ENCODE data around the gene KLHL24.

Gene KLHL24

DNA sequence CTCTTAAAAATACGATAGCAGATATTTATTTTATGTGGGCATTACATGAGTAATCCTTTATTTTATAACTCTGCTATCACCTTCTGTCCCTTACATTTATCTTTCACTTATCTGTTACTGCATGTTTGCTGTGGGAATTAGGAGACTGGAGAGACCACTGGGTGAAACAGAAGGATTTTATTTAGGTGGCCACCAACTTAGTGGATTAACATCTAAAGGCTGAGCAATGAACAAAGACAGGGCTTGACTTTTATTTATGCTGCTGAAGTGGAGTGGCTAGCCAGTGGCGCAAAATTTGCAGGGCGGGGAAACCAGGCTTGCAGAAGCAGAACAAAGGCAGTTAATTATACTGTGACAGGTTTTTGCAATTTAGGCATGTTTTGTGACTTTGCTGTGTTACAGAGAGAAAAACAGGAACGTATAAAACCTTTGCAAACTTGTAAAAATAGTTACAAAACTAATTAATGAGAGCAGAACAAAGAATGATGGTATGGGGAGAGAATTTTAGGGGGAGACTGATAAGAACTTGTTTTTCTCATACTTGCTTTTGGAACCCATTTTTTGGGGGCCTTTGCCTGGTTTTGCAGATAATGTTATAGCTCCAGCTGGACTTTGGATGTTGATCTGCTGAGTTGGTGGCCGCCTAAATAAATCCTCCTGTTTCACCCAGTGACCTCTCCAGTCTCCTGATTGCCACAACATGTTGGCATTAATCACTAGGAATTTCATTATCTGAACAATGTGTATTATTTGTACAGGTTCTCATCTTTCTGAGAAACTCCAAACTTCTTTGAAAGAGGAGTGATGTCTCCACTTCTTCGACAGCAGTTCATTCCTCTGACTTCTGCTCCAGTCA, 18.0 kb downstream of the KLHL24 start:
- Histone ChIP-seq H3K4me1 (no peaks in the 10 kb centered on the region), H3K36me3 (peaks cover 9% of the 10 kb centered on the region), H3K9me3 (no peaks in the 10 kb centered on the region), H3K27me3 (no peaks in the 10 kb centered on the region), H3K4me3 (ENCODE audit: low read depth, low read length) (no peak overlapping the region)
- TF ChIP-seq, protein P1, sequence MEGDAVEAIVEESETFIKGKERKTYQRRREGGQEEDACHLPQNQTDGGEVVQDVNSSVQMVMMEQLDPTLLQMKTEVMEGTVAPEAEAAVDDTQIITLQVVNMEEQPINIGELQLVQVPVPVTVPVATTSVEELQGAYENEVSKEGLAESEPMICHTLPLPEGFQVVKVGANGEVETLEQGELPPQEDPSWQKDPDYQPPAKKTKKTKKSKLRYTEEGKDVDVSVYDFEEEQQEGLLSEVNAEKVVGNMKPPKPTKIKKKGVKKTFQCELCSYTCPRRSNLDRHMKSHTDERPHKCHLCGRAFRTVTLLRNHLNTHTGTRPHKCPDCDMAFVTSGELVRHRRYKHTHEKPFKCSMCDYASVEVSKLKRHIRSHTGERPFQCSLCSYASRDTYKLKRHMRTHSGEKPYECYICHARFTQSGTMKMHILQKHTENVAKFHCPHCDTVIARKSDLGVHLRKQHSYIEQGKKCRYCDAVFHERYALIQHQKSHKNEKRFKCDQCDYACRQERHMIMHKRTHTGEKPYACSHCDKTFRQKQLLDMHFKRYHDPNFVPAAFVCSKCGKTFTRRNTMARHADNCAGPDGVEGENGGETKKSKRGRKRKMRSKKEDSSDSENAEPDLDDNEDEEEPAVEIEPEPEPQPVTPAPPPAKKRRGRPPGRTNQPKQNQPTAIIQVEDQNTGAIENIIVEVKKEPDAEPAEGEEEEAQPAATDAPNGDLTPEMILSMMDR (IDR thresholded peaks at IDR 0.05; ENCODE audit: low read depth, low read length) = no peak
- no peak for DNase-seq

DNA sequence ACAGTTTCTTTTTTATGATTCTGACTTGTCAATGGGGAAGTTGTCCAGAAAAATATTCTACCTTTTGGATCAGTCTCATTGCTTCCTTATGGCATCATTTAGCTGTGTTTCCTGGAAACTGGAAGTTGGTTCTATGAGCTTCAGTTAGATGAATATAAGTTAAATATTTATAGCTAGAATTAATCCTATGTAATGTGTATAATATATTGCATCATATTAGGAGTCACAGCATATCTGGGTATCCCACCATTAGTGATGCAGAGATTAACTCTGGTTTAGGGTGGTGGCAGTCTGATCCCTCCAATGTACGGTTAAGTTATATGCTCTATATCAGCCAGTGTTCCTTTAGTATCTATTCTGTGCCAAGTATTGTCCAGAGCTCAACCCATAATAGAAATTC, 19.3 kb downstream of the KLHL24 start:
- no peak for DNase-seq
- Histone ChIP-seq H3K36me3 (peaks cover 9% of the 10 kb centered on the region), H3K27me3 (no peaks in the 10 kb centered on the region), H3K9me3 (no peaks in the 10 kb centered on the region), H3K4me1 (no peaks in the 10 kb centered on the region), H3K4me3 (ENCODE audit: low read depth, low read length) (no peak overlapping the region)
- TF ChIP-seq, protein P1 (IDR thresholded peaks at IDR 0.05; ENCODE audit: low read depth, low read length) = no peak

DNA sequence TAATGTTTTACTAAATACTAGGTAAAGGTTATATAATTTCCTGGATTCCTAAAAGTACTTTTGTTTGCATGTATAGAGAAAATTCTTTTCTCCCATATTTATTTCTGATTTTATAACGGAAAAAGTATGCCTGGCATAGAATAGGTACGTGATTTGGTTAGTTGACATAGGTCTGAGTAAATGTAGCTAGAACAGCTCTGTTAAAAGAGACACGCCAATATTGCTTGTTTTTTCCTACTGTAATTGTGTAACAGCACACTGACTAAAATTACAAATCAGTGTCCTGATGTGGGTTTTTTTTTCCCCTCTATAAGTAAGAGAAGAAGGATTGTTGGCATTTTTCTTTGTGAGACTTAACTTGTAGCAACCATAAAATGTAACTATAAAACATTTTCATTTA, 26.7 kb downstream of the KLHL24 start:
- Histone ChIP-seq H3K9me3 (no peaks in the 10 kb centered on the region), H3K27me3 (no peaks in the 10 kb centered on the region), H3K4me1 (no peaks in the 10 kb centered on the region), H3K4me3 (ENCODE audit: low read depth, low read length) (no peak overlapping the region), H3K36me3 (peaks cover 14% of the 10 kb centered on the region; the same call in 1 of the 2 replicates)
- no peak for DNase-seq
- TF ChIP-seq, protein P1 (IDR thresholded peaks at IDR 0.05; ENCODE audit: low read depth, low read length) = no peak

DNA sequence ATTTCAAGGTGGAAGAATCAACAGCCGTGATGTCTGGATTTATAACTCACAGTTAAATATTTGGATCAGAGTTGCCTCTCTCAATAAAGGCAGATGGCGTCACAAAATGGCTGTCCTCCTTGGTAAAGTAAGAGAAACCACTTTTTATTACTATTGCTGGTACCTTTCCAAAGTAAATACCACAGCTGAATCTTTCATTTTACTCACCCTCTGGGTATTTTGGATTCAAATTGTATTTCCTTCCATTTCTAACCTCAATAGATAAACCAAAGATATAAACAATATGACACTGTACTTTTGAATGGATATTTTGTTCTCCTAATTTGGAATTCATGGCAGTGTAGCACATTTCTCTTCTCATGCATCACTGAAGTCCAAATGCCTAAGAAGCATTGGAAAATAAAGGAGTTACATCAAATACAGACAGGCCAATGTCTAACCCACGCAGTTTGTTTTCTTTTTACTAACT, 29.5 kb downstream of the KLHL24 start:
- H3K27me3 ChIP-seq = no peaks in the 10 kb centered on the region
- H3K36me3 ChIP-seq = peaks cover 24% of the 10 kb centered on the region
- no peaks in the 10 kb centered on the region for H3K9me3 ChIP-seq
- H3K4me1 ChIP-seq = no peaks in the 10 kb centered on the region
- H3K4me3 ChIP-seq (ENCODE audit: low read depth, low read length) = no peak overlapping the region
- TF ChIP-seq, protein P1 (IDR thresholded peaks at IDR 0.05; ENCODE audit: low read depth, low read length) = no peak
- no peak for DNase-seq

DNA sequence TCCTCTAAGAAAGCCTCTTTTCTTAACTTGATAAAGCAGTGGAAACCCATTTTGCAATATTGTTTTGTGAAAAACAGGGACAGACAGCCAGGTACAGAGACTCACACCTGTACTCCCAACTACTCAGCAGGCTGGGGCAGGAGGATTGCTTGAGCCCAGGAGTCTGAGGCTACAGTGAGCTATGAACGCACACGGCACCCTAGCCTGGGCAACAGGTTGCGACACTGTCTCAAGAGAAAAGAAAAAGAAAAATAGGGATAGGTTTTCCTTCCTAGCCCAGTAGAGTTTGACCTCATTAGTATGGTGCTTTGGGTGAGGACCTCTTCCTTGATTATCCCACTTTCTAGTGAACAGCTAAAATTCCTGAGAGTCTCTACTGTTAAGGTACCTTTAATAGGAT, 44.6 kb downstream of the KLHL24 start:
- no peaks in the 10 kb centered on the region for H3K9me3 ChIP-seq
- DNase-seq = no peak
- H3K36me3 ChIP-seq = no peaks in the 10 kb centered on the region
- no peaks in the 10 kb centered on the region for H3K4me1 ChIP-seq
- H3K27me3 ChIP-seq = no peaks in the 10 kb centered on the region
- no peak overlapping the region for H3K4me3 ChIP-seq (ENCODE audit: low read depth, low read length)
- TF ChIP-seq, protein P1 (IDR thresholded peaks at IDR 0.05; ENCODE audit: low read depth, low read length) = no peak

DNA sequence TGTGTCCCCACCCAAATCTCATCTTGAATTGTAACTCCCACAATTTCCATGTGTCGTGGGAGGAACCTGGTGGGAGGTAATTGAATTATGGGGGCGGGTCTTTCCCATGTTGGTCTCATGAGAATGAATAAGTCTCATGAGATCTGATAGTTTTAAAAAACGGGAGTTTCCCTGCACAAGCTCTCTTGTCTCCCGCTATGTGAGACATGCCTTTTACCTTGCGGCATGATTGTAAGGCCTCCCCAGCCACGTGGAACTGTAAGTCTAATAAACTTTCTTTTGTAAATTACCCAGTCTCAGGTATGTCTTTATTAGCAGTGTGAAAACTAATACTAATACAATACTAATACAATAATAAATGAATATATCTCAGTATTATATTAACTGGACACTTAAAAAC, 52.3 kb downstream of the KLHL24 start:
- TF ChIP-seq, protein P1 (IDR thresholded peaks at IDR 0.05; ENCODE audit: low read depth, low read length) = no peak
- no peak for DNase-seq

More for the DNA sequence above, 52.3 kb downstream of the KLHL24 start:
- H3K4me3 ChIP-seq (ENCODE audit: low read depth, low read length) = no peak overlapping the region
- no peaks in the 10 kb centered on the region for H3K27me3 ChIP-seq
- no peaks in the 10 kb centered on the region for H3K4me1 ChIP-seq
- no peaks in the 10 kb centered on the region for H3K9me3 ChIP-seq
- no peaks in the 10 kb centered on the region for H3K36me3 ChIP-seq

Measured in BE2C (cell line).